ENCODE data around the gene THAP7. TPM values are rescaled to one million over a fixed set of nuclear protein-coding genes. Genes with fewer than 3 reads are reported as not detected.

Gene THAP7
- total and polyA plus RNA-seq, 2 of the 13 experiments (the other 11 are each of a cell fraction or from before 2014, with no cell fraction given), result 13.0 to 25.5 TPM

DNA sequence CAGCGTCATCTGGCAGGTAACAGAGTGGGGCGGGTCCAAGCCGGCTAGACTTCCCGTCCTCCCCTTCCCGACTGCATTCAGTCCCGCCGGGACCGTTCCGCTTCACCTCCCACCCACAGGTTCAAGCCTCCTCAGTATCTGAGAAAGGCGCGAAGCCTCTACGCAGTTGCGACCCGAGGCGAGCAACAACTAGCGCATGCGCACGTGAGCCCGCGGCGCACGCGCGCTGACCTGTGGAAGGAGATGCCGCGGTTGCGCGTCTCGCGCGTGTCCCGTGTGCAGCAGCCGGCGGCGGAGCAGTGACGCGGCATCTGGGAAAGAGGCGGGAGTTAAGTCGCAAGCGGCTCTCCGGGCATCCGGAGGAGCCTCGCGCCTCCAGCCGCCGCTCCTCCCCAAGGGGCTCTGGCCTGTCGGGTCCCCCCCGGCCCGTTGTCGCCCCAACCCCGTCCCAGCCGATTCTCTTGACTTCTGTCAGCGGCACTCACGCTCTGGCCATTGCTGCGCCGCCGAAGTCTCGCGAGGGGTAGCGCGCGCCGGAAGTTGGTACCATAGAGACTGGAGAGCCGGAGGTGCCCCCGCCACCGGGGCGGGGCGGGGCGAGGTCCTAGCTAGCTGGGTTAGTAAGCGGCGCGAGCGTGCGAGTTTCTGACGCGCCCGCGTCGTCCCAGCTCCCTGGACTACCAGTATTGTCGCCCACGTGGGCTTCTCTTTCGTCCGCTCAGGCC, at the start of gene THAP7 (continued):
- TF ChIP-seq, protein P1, sequence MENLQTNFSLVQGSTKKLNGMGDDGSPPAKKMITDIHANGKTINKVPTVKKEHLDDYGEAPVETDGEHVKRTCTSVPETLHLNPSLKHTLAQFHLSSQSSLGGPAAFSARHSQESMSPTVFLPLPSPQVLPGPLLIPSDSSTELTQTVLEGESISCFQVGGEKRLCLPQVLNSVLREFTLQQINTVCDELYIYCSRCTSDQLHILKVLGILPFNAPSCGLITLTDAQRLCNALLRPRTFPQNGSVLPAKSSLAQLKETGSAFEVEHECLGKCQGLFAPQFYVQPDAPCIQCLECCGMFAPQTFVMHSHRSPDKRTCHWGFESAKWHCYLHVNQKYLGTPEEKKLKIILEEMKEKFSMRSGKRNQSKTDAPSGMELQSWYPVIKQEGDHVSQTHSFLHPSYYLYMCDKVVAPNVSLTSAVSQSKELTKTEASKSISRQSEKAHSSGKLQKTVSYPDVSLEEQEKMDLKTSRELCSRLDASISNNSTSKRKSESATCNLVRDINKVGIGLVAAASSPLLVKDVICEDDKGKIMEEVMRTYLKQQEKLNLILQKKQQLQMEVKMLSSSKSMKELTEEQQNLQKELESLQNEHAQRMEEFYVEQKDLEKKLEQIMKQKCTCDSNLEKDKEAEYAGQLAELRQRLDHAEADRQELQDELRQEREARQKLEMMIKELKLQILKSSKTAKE (CRISPR knock-in tag; IDR thresholded peaks at IDR 0.05; ENCODE audit: borderline replicate concordance), result no peak; the same call in 1 of the 2 replicates
- peak; percentile 93; the same call in 1 of the 2 replicates for TF ChIP-seq FLYWCH1 (CRISPR knock-in tag; IDR thresholded peaks at IDR 0.05)
- 0 out of 2 replicates have a peak, but pooled peaks have one; percentile 24 for TF ChIP-seq ZNF777 (CRISPR knock-in tag; IDR thresholded peaks at IDR 0.05)
- no peak for TF ChIP-seq WIZ (CRISPR knock-in tag; IDR thresholded peaks at IDR 0.05)
- TF ChIP-seq ZHX1 (CRISPR knock-in tag; IDR thresholded peaks at IDR 0.05; ENCODE audit: low read depth), result peak; percentile 59
- peak; percentile 76 for TF ChIP-seq TEAD3 (CRISPR knock-in tag; optimal IDR thresholded peaks at IDR 0.05; ENCODE audit: borderline replicate concordance)
- no peak for TF ChIP-seq ZNF282 (IDR thresholded peaks at IDR 0.05; ENCODE audit: partially characterized antibody)
- 0 out of 2 replicates have a peak, but pooled peaks have one; percentile 7 for TF ChIP-seq PRDM15 (CRISPR knock-in tag; IDR thresholded peaks at IDR 0.05)
- peak; percentile 89 for TF ChIP-seq ZBTB39 (CRISPR knock-in tag; IDR thresholded peaks at IDR 0.05)
- peak; percentile 86 for TF ChIP-seq YEATS4 (CRISPR knock-in tag; IDR thresholded peaks at IDR 0.05; ENCODE audit: borderline replicate concordance)
- no peak for TF ChIP-seq PAWR (CRISPR knock-in tag; IDR thresholded peaks at IDR 0.05; ENCODE audit: borderline replicate concordance)
- peak; percentile 79 for TF ChIP-seq MED8 (CRISPR knock-in tag; IDR thresholded peaks at IDR 0.05; ENCODE audit: insufficient replicate concordance)
- TF ChIP-seq, protein P2, sequence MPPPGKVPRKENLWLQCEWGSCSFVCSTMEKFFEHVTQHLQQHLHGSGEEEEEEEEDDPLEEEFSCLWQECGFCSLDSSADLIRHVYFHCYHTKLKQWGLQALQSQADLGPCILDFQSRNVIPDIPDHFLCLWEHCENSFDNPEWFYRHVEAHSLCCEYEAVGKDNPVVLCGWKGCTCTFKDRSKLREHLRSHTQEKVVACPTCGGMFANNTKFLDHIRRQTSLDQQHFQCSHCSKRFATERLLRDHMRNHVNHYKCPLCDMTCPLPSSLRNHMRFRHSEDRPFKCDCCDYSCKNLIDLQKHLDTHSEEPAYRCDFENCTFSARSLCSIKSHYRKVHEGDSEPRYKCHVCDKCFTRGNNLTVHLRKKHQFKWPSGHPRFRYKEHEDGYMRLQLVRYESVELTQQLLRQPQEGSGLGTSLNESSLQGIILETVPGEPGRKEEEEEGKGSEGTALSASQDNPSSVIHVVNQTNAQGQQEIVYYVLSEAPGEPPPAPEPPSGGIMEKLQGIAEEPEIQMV (CRISPR knock-in tag; IDR thresholded peaks at IDR 0.05; ENCODE audit: low read depth), result peak; percentile 42; the same call in 1 of the 2 replicates
- TF ChIP-seq CCAR2 (optimal IDR thresholded peaks at IDR 0.05; ENCODE audit: low read depth, low read length), result no peak
- TF ChIP-seq CREM (IDR thresholded peaks at IDR 0.05), result peak; percentile 62
- no peak for TF ChIP-seq CREM (CRISPR knock-in tag; IDR thresholded peaks at IDR 0.05)
